GM19023 (cell line): ENCODE results near the gene PRKAG2.

Experiments
- ATAC-seq: cut with Tn5 transposase; IDR thresholded peaks from one replicate; pipeline ENCODE4 v1.9.1; 2021; ENCODE audit warnings: mild to moderate bottlenecking, moderate library complexity; ENCODE audit not compliant: unreplicated experiment

The PRKAG2 gene

DNA sequence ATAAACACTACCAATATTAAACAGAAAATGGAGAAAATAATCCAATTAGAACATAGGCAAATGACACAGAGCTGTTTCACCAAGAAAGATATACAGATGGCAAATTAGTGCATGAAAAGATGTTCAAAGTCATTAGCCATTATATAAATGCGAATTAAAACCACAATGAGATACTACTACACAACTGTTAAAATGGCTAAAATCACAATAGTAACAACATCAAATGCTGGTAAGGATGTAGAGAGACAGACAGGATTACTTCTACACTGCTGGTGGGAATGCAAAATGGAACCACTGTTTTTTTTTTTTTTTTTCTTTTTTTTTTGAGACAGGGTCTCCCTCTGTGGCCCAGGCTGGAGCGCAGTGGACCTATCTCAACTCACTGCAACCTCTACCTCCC is 242.3 kb downstream of the PRKAG2 start:
- ATAC-seq = no peak

DNA sequence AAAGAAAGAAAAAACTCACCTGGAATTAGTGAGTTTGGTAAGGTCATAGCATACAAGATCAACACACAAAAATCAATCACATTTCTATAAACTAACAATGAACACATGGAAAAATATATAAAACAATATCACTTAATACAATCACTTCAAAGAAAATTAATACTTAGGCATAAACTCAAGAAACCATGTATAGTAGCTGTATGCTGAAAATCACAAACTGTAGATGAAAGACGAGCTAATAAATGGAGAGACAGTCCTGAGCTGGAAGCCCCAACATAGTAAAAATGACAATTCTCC is 243.5 kb downstream of the PRKAG2 start:
- no peak for ATAC-seq

DNA sequence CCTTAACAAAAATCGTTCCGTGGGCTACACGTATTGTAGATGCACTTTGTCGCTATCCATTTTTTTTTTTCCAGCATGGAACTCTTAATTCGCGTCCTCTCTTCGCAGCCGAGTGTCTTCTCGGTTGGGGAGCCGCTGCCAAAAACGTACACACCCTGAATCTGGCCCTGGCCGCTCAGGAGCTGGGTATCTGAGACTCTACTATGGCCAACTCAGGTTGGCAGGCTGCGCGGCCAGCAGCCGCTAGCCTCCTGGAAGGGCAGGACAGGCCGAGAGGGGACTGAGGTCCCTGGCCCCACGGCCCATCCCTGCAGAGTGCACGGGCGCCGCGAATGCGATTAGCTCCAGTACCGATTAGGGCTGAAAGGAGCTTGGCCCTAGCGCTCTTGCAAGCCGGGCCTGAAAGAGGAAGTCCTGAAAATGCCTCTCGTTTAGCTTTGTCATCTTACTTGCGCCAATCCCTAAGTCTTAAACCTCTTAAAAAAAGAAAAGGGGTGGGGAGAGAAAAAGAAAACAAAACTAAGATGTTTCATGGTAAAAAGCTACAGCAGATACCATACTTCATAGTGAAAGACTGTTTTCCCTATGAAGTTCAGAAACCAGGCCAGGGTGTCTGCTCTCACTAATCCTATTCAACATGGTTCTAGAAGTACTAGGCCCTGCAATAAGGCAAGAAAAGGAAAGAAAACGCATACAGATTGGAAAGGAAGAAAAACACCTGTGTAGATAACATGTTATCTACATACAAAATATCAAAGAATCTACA is 244.0 kb downstream of the PRKAG2 start:
- peak; percentile 48 for ATAC-seq

DNA sequence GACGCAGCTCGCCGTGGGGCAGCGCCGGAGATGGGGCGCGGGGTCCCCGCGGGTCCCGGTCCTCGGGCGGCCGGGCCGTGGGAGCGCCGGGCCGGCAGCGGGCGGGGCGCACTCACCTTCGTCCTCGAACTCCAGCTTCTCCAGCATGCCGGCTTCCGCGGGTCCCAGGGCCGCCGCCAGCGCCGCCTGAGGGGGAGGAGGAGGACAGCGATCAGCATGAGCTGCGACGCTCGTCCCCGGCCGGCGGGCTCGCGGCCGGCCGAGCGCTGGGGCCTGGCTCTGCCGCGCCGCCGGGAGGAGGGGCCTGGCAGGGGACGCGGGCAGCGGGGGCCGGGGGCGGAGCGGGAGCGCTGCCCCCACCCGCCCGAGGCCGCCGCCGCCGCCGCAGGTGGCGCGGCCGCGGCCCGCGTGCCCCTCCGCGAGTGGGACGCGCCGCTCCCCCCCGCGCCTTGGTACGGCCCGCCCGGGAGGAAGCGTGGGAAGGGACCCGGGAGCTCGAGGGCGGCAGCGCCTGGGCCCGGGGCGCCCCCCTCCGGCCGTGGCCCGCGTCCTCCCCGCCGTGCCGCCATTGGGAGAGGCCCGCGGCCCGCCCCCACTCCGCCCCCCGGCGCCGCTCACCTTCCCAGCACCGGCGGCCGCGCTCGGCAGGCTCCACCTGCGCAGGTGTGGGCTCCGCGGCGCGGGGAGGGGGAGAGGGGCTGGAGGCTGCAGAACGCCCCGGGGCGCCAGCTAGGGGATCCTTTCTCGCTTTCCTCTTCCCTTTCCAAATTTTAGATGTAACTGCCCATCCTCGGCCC is 244.8 kb downstream of the PRKAG2 start:
- ATAC-seq = peak; percentile 73

DNA sequence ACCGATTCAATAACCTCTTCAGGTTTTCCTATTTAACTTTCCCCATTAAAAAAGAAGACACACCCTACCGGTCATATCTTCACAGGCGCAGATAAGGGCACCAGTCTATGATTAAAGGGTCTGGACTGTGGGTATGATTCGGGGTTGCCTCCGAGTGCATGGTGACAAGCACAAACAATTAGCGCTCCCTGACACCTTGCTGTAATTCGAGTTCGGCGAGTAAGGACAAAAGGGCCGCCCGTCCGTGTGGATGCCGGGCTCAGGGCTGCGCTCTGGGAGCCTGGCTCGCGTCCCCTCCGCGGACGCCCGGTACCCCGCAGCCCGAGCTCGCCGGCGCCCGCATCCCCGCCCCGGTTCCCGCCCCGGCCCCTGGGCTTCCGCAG is 245.4 kb downstream of the PRKAG2 start:
- no peak for ATAC-seq

DNA sequence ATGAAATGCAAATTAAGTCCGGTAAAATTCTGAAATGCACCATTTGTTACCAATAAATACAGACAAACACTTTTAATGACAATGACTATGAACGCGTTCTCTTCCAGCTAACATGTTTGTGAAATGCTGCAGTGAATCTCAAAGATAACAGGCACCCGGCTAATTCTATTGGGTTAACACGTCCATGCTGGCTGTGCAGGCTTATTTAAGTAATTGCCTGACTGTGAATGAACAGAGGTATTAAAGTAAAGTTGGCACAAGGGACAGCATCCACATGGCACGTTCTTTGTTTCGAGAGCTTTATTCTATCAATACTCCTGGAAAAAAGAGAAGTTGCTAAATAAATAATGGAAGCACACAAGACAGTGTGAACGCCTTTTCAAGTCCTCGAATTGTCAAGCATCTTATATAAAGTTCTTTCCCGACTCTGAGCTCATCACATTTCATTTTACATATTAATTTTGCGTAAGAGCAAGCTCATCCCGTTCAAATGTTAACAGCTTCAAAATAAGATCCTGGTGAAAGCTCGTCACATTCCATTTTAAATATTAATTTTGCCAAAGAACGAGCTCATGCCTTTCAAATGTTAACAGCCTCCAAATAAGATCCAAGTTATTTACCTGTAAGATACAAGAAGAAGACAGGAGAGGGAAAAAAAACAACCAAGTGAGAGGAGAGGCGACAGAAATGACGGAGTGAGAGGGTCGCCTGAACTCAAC is 245.9 kb downstream of the PRKAG2 start:
- no peak for ATAC-seq

DNA sequence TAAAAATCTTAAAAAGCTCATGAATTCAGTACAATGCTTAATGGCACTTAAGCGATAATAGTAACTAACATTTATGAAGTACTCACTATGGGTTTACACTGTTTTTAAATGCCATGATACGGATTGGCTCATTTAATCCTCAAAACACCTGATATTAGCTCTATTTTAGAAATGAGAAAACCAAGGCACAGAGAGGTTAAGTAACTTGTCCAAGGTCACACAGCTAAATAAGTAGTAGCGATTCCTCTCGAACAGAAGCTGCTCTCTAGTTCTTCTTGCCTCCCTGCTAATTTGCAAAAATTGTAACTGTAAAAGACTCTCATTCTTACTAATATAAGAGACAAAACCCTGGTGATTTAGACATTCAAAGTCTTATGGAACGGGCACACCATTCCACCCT is 246.6 kb downstream of the PRKAG2 start:
- no peak for ATAC-seq

DNA sequence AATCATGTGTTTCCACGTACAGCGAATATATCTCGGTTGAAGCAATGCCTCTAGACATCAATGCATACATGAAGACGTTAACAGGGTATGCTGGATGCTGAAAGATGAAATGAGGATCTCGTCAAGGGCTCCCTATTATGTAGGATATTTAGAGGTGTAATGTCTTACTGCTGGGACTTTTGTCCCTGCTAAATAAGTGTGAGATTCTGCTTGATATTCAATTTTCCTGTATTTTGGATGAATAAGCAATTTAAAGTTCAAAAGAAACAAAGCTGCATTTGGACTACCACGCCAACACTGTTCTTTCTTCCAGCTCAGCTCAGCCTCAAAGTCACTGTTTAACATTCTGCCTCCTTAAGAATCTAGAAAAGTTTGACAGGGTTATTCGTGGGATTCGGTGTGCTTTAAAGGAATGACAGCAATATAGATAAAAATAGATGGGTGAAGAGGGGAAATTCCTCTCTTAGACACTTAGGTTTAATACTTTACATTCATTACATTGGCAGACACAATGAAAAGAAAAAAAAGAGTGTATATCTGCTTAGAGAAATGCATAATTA is 247.1 kb downstream of the PRKAG2 start:
- ATAC-seq = no peak

DNA sequence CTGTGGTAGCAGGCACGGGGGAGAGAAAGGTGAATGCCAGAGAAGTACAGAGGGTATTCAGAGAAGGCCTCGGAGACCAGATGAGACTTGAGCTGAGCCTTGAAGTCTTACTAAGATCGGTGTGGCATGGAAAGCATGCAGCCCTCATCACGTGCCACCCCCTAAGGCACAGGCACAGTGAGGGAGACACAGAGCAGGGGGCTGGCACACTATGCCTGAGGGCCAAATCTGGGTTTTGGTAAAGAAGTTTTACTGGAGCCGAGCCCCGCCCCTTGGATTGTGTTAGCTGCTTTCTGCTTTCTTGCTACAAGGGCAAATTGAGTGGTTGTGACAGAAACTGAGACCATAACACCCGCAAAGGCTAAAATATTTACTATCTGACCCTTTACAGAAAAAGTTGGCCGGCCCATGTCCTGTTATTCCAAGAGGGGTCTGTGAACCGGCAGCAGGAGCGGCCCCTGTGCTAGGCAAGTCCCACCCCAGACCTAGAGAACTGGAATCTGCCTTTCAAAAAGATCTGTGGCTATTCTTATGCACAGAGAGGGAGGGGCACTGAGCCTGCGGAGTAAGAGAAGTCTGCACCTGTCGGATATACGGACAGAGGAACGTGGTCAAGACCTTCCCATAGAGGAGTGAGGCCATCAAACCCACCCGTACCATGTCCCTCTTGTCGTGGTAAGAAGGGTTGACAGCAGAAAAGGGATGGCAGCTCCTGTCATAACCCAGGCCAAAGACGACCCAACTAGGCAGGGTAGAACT is 247.9 kb downstream of the PRKAG2 start:
- ATAC-seq = no peak

DNA sequence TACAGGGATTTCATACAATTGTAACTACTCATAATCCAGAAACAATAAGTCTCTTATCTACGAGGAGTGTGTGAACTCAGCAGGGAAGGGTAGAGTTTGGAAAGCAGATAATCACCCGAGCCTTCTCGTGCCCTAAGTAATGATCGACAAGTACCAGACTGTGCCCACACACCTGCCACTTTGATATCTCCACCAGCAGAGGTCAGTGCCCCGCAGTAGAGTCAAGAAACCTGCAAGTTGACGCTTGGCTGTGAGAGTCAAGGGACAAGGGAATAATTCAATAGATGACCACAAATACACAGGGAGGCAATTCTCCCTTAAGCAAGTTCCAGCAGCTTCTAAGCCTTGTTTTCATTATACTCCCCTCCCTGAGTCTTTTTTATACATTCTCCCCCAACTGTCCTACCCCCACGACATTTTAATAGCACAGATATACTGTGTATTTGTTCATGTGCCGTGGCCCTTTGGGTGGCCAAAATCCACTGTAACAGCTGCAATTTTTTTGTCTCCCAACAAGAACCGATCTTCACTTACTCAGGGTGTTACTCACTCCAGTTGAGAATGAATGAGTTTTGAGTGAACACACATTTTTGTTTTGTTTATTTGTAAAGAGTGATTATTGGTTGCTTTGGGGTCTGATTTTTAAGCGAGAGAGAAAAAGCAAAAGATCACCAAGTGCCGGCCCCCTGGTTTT is 250.3 kb downstream of the PRKAG2 start:
- no peak for ATAC-seq

DNA sequence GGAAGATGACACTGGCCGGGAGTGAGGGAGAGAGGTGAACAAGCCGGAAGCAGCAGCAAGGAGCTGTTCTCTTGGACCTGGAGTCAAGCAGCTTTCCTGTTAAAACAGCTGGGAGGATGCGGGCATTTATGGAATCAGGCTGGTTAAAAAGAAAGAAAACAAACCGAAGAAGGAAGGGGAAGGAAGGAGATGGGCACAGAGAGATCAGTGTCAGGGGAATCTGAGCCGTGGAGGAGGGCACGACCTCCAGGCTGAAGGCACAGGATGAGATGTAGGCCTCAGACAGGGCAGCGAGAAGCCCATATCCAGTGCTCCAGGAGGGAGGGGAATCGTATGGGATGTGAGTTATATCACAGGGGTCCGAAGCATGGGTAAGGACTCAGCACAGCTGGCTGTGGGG is 251.3 kb downstream of the PRKAG2 start:
- ATAC-seq = no peak

DNA sequence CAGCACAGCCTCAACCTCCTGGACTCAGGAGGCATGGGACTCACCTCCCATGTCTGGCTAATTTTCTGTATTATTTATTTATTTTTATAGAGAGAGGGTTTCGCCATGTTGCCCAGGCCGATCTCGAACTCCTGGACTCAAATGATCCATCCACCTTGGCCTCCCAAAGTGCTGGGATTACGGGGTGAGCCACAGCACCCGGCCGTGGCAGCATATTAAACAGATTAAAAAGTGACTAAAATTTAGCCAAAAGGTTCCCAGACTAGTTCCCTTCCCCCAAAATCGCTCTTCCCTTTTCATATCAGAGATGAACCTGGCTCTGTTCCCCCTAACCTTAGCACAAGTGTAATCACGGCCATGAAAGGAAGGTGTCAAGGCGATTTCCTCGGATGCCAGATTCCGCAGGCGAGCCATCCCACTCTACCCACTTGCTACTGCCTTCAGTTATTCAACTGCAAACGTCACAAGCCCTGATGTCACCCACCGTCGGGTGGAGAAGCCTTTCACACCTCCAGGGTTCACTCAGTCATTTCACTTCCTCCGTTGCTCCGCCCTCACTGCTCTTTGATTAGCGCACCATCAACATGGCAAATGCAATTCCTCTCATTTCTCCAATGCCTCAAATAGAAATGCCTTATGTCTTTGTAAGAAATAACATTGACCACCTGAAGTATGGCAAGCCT is 252.5 kb downstream of the PRKAG2 start:
- no peak for ATAC-seq

DNA sequence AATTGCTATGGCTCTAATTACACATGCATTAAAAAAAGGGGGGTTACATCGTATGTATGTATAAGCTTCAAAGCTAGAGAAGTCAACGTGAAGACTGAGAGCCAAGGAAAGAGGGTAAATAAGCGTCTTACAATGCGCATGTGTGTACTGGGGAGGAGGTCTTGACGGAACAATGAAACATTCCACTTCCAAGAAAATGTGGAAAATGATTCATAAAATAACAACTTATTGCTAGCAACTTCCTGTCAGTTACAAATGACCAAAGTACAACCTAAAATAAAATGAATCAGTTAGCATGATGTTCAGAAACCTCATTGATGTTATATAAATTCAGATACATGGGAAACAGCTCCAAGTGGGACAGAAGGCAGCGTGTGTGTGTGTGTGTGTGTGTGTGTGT is 253.1 kb downstream of the PRKAG2 start:
- ATAC-seq = no peak

DNA sequence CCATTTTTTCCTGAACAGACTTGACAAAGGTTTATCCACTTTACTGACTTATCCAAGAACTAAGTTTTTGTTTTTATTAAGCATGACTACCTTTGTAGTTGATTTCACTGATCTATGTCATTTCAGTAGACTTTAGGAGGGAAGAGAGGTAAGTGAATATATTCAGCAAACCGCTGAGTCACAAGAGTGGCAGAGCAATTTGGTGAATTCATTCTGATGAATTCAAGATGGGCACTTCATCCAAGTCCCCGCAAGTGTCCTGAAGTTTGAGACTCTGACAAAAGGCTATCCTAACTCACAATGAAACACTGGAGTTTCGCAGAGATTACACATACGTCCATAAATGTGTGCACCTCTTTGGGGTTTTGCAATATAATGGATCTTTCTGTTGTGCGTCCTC is 255.0 kb downstream of the PRKAG2 start:
- ATAC-seq = no peak

DNA sequence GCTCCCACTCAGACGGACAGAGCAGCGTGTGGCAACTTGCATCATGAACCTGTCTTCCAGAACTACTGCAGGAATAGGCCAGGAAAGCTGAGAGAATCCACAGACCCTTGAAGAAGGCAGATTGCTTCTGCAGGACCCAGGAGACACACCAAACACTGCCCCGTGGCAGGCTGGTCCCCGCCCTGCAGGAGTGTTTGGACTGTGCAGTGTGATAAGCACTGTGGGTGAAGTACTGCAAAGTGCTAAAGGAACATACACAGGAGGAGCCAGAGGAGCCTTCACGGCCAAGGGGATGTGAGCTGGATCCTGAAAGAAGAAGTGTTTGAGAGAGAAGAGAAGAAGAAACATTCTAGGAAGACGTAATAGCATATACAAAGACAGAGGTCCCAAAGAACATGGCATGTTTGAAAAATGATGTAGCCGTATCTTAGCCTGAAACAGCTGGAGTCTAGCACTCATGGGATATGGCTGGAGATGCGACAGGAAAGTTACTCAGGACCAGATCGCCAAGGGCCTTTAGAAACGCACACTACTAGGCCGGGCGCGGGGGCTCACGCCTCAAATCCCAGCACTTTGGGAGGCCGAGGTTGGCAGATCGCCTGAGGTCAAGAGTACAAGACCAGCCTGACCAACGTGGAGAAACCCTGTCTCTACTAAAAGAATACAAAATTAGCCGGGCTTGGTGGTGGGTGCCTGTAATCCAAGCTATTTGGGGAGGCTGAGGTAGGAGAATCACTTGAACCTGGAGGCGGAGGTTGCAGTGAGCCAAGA is 260.3 kb downstream of the PRKAG2 start:
- ATAC-seq = no peak

DNA sequence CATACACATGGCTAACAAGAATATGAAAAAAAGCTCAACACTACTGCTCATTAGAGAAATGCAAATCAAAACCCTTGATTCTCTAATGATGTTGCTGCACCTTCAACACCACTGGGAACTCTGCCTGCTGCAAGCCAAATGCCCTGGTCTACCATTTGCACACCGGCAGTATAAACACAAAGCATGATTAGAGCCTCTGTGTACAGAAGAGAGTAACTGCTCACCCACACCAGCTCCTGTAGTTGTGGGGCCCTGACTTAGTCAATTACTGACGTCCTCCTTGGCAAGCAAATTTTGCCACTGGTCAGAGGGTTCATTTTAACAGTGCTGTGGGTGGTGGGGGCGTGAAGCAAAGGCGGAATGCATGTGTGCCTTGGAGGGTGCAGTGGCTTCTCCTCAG is 261.1 kb downstream of the PRKAG2 start:
- ATAC-seq = no peak

DNA sequence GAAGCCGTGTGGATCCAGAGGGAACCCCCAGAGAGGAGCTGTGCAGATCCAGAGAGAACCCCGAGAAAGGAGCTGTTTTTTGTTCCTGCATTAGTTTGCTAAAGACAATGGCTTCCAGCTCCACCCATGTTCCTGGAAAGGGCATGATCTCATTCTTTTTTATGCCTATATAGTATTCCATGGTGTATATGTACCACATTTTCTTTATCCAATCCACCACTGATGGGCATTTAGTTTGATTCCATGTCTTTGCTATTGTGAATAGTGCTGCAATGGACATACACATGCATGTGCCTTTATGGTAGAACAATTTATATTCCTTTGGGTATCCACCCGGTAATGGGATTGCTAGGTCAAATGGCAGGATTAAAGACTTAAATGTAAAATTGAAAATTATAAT is 261.9 kb downstream of the PRKAG2 start:
- no peak for ATAC-seq

DNA sequence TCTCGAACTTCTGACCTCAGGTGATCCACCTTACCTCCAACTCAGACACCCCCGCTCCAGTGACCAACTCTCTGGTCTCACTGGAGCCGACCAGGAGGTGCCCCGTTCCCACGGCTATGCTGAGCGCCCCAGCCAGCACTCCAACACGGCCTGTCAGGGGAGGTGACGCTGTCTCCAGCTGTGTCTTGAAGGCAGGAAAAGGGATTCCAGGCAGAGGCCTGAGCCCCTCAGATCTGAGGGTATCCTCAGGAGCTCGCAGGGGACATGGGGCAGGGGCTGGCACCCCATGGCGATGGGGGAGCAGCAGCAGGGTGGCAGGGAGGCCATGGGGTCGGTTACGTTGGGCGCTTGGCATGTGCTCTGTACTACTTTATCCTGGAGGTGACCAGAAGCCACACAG is 262.9 kb downstream of the PRKAG2 start:
- no peak for ATAC-seq

DNA sequence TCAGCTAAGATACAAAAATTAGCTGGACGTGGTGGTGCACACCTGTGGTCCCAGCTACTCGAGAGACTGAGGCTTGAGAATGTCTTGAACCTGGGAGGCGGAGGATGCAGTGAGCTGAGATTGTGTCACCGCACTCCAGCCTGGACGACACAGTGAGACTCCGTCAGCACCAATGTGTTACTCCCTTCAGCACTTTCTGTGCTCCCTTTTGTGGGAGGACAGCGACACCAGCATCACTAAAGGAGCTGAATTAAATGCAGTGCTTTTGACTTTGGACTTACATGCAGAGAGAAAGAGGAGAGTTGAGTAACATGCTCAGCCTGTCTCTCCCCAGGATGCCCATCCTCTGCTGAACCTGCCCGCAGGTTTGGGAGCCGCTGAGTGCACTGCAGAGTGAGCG is 265.0 kb downstream of the PRKAG2 start:
- ATAC-seq = no peak
